Measurements from ENCODE around the gene PTK7. TPM values are rescaled to one million over a fixed set of nuclear protein-coding genes. Genes with fewer than 3 reads are reported as not detected.

PTK7 gene
- total and polyA plus RNA-seq, 2 of the 8 experiments (the other 6 are each of a cell fraction or from before 2014, with no cell fraction given): 110 to 138 TPM

DNA sequence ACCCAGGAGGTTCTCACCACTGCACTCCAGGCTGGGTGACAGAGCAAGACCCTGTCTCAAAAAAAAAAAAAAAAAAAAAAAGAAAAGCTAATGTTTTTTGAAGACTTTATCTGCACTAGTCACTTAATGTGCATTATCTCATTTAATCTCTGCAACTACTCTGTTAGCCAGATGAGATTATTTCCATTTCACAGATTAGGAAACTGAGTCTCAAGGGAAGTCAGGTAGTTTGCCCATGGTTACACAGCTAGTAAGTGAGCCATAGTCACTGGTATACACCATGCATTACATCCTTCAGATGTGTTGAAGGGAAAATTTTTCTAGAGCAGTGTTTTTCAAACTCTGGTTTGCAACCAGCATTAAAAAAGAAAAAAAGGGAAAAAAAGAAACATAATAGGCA is 87.8 kb downstream of the PTK7 start (continued):
- TF ChIP-seq RNF2 (IDR thresholded peaks at IDR 0.05; ENCODE audit: borderline replicate concordance, low read depth, low read length, missing control alignments, poor library complexity, severe bottlenecking) (no peak), POLR2AphosphoS5 (IDR thresholded peaks at IDR 0.05; ENCODE audit: low read depth, low read length) (no peak), SP2 (IDR thresholded peaks at IDR 0.05; ENCODE audit: low read length) (no peak), SIRT6 (IDR thresholded peaks at IDR 0.05; ENCODE audit: low read length) (no peak), GABPA (IDR thresholded peaks at IDR 0.05; ENCODE audit: borderline replicate concordance, insufficient read depth, low read length) (no peak)
